HepG2 (cell line): ENCODE results near the gene ZDHHC14. TPM values are rescaled to one million over a fixed set of nuclear protein-coding genes. Genes with fewer than 3 reads are reported as not detected.
A peak's percentile ranks its signal among the peaks of the same experiment; 100 is the strongest.

Experiments
- CAMTA2 ChIP-seq: sonication (generic); formaldehyde crosslinking; IDR thresholded peaks from 2 replicates; pipeline ENCODE4 v1.4.0; 2020; ENCODE audit warnings: mild to moderate bottlenecking, missing genetic modification reagents, borderline replicate concordance
- CENPT ChIP-seq: sonication (generic); formaldehyde crosslinking; IDR thresholded peaks from 2 replicates; pipeline ENCODE4 v1.8.0; 2022; ENCODE audit warnings: low read depth, mild to moderate bottlenecking, moderate library complexity, missing genetic modification reagents
- DNMT1 ChIP-seq: sonication (generic); formaldehyde crosslinking; IDR thresholded peaks from 2 replicates; pipeline ENCODE4 v1.5.1; 2020; ENCODE audit warnings: mild to moderate bottlenecking, missing genetic modification reagents
- DNMT3B ChIP-seq: conservative IDR thresholded peaks from 2 replicates; pipeline ENCODE4 v1.6.1; 2016; ENCODE audit warnings: missing biosample characterization, control low read depth
- GATAD1 ChIP-seq: IDR thresholded peaks from 2 replicates; pipeline ENCODE4 v1.6.1; 2016; ENCODE audit warnings: missing genetic modification reagents, missing compliant biosample characterization
- GATAD2A ChIP-seq: IDR thresholded peaks from 2 replicates; pipeline ENCODE4 v1.6.1; 2016
- IKZF4 ChIP-seq: sonication (generic); formaldehyde crosslinking; IDR thresholded peaks from 2 replicates; pipeline ENCODE4 v1.5.1; 2020; ENCODE audit warnings: borderline replicate concordance, mild to moderate bottlenecking, low read depth, missing genetic modification reagents; ENCODE audit errors: not compliant biosample characterization
- MED13 ChIP-seq: sonication (generic); formaldehyde crosslinking; IDR thresholded peaks from 2 replicates; pipeline ENCODE4 v1.5.0; 2020; ENCODE audit warnings: missing genetic modification reagents
- PAX8 ChIP-seq: sonication (generic); formaldehyde crosslinking; IDR thresholded peaks from 2 replicates; pipeline ENCODE4 v1.8.0; 2022; ENCODE audit warnings: mild to moderate bottlenecking, missing genetic modification reagents, borderline replicate concordance
- PRPF4 ChIP-seq: fragments of 200-400 bp; formaldehyde crosslinking; IDR thresholded peaks from 2 replicates; pipeline ENCODE4 v1.6.1; 2016; ENCODE audit warnings: low read length, low read depth; ENCODE audit not compliant: poor library complexity, severe bottlenecking
- SOX6 ChIP-seq, 2 experiments: fragments of 450-650 bp in 1 of 2; sonication (generic) in 1 of 2; formaldehyde crosslinking in 1 of 2; IDR thresholded peaks; 2 replicates each; pipeline versions ENCODE4 v1.4.0 to v1.6.1; 2017 to 2020; ENCODE audit warnings: antibody characterized with exemption in 1 of 2, mild to moderate bottlenecking in 1 of 2, missing genetic modification reagents in 1 of 2
- SUZ12 ChIP-seq: fragments of 150-350 bp; IDR thresholded peaks from 2 replicates; pipeline ENCODE4 v1.6.1; 2014; ENCODE audit warnings: low read depth, low read length
- TBP ChIP-seq: sonication (generic); formaldehyde crosslinking; IDR thresholded peaks from 2 replicates; pipeline ENCODE4 v1.5.0; 2020; ENCODE audit warnings: missing genetic modification reagents
- ZNF138 ChIP-seq: sonication (generic); formaldehyde crosslinking; IDR thresholded peaks from 2 replicates; pipeline ENCODE4 v1.5.0; 2020; ENCODE audit warnings: mild to moderate bottlenecking, low read depth, missing genetic modification reagents
- ZNF749 ChIP-seq: sonication (generic); formaldehyde crosslinking; IDR thresholded peaks from 2 replicates; pipeline ENCODE4 v1.8.0; 2022; ENCODE audit warnings: mild to moderate bottlenecking, missing genetic modification reagents, moderate library complexity, borderline replicate concordance
- polyA plus RNA-seq, 8 experiments: library from polyadenylated mRNA; depleted of rRNA in 3 of 8; stranded (reverse) in 7 of 8; unstranded in 1 of 8; fragments of >200 nt; fragmentation: Illumina TruSeq in 4 of 8; extraction: Trizol in 4 of 8; gene quantifications; 2 replicates each; pipeline versions ENCODE4 v1.2.1 to v1.2.3, GENCODE V29; 2011 to 2016; ENCODE audit warnings: low read depth in 4 of 8, missing spikeins in 1 of 8, mixed read lengths in 1 of 8; ENCODE audit not compliant: insufficient read depth in 1 of 8
- total RNA-seq, 5 experiments: library from RNA; depleted of rRNA; stranded (reverse); fragments of >200 nt; fragmentation: Illumina TruSeq; extraction: Trizol; gene quantifications; 2 replicates each; pipeline ENCODE4 v1.2.3, GENCODE V29; 2016; ENCODE audit warnings: low read depth in 1 of 5
- TF ChIP-seq, protein P1 (sequence below): sonication (generic); formaldehyde crosslinking; IDR thresholded peaks from 2 replicates; pipeline ENCODE4 v1.5.1; 2020; ENCODE audit warnings: missing genetic modification reagents, mild to moderate bottlenecking, borderline replicate concordance
- TF ChIP-seq, protein P2 (sequence below), 2 experiments: sonication (generic) in 1 of 2; formaldehyde crosslinking in 1 of 2; IDR thresholded peaks; 2 replicates each; pipeline versions ENCODE4 v1.4.0 to v1.6.1; 2016 to 2020; ENCODE audit warnings: borderline replicate concordance in 1 of 2, low read depth in 1 of 2, mild to moderate bottlenecking in 1 of 2, missing genetic modification reagents in 1 of 2
- TF ChIP-seq, protein P3 (sequence below): sonication (generic); formaldehyde crosslinking; IDR thresholded peaks from 2 replicates; pipeline ENCODE4 v1.4.0; 2020; ENCODE audit warnings: missing genetic modification reagents
- TF ChIP-seq, protein P4 (sequence below): IDR thresholded peaks from 2 replicates; pipeline ENCODE4 v1.6.1; 2018; ENCODE audit warnings: missing genetic modification reagents, mild to moderate bottlenecking, missing compliant biosample characterization

The ZDHHC14 gene
- total and polyA plus RNA-seq, 2 of the 13 experiments (the other 11 are each of a cell fraction or from before 2014, with no cell fraction given), result 3.7 to 9.5 TPM

DNA sequence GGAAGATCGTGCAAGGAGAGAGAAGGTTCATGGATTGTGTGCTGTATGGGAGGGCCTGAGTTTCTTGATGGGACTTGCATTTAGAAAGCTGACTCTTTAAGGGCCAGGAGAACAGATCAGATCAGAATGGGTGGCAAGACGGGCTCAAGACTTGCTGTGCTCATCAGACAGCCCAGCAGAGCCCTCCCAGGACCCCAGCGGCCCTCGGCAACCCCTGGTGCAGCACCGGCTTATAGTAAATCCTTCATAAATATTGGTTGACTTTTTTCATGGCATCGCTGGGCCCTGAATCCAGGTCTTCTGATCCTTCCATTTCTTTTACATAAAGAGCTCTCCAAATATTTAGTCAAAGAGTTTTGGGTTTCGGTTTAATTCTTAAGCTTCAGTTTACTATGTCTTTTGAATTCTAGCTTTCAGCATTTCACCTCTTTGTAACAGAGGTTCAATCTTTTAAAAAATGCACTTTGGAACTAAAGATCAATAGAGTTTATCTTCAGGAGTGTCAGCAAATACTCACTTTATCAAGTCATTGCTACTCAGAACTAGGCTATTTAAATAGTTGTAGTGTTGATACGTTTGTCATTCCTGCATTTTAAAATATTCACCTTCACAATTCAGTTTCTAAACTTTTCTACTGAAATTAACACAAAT is 205.6 kb downstream of the ZDHHC14 start (continued):
- TF ChIP-seq, protein P1, sequence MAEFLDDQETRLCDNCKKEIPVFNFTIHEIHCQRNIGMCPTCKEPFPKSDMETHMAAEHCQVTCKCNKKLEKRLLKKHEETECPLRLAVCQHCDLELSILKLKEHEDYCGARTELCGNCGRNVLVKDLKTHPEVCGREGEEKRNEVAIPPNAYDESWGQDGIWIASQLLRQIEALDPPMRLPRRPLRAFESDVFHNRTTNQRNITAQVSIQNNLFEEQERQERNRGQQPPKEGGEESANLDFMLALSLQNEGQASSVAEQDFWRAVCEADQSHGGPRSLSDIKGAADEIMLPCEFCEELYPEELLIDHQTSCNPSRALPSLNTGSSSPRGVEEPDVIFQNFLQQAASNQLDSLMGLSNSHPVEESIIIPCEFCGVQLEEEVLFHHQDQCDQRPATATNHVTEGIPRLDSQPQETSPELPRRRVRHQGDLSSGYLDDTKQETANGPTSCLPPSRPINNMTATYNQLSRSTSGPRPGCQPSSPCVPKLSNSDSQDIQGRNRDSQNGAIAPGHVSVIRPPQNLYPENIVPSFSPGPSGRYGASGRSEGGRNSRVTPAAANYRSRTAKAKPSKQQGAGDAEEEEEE (CRISPR knock-in tag), result no peak
- TF ChIP-seq IKZF4 (no peak), ZNF138 (no peak), PRPF4 (no peak), MED13 (CRISPR knock-in tag) (no peak), GATAD1 (CRISPR knock-in tag) (0 out of 2 replicates have a peak, but pooled peaks have one; percentile 12), GATAD2A (CRISPR knock-in tag) (peak; percentile 91), SOX6 (IDR thresholded peaks at IDR 0.05) (no peak), SOX6 (CRISPR knock-in tag; IDR thresholded peaks at IDR 0.05) (peak; percentile 36; the same call in 1 of the 2 replicates), CAMTA2 (CRISPR knock-in tag) (no peak), DNMT3B (CRISPR knock-in tag) (no peak), DNMT1 (CRISPR knock-in tag) (no peak), ZNF749 (CRISPR knock-in tag) (no peak), PAX8 (no peak), CENPT (CRISPR knock-in tag) (no peak), TBP (no peak), SUZ12 (no peak)
- TF ChIP-seq, protein P2, sequence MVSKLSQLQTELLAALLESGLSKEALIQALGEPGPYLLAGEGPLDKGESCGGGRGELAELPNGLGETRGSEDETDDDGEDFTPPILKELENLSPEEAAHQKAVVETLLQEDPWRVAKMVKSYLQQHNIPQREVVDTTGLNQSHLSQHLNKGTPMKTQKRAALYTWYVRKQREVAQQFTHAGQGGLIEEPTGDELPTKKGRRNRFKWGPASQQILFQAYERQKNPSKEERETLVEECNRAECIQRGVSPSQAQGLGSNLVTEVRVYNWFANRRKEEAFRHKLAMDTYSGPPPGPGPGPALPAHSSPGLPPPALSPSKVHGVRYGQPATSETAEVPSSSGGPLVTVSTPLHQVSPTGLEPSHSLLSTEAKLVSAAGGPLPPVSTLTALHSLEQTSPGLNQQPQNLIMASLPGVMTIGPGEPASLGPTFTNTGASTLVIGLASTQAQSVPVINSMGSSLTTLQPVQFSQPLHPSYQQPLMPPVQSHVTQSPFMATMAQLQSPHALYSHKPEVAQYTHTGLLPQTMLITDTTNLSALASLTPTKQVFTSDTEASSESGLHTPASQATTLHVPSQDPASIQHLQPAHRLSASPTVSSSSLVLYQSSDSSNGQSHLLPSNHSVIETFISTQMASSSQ (IDR thresholded peaks at IDR 0.05; ENCODE audit: low read depth), result peak; percentile 49; the same call in 1 of the 2 replicates
- TF ChIP-seq, protein P2 (CRISPR knock-in tag; IDR thresholded peaks at IDR 0.05; ENCODE audit: borderline replicate concordance), result no peak; the same call in 1 of the 2 replicates
- TF ChIP-seq, protein P3, sequence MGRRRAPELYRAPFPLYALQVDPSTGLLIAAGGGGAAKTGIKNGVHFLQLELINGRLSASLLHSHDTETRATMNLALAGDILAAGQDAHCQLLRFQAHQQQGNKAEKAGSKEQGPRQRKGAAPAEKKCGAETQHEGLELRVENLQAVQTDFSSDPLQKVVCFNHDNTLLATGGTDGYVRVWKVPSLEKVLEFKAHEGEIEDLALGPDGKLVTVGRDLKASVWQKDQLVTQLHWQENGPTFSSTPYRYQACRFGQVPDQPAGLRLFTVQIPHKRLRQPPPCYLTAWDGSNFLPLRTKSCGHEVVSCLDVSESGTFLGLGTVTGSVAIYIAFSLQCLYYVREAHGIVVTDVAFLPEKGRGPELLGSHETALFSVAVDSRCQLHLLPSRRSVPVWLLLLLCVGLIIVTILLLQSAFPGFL, result no peak
- TF ChIP-seq, protein P4, sequence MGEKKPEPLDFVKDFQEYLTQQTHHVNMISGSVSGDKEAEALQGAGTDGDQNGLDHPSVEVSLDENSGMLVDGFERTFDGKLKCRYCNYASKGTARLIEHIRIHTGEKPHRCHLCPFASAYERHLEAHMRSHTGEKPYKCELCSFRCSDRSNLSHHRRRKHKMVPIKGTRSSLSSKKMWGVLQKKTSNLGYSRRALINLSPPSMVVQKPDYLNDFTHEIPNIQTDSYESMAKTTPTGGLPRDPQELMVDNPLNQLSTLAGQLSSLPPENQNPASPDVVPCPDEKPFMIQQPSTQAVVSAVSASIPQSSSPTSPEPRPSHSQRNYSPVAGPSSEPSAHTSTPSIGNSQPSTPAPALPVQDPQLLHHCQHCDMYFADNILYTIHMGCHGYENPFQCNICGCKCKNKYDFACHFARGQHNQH, result 0 out of 2 replicates have a peak, but pooled peaks have one; percentile 20
